Left renal cortex interstitium (tissue), 4 donors: ENCODE data around the gene BBS7. TPM values are rescaled to one million over a fixed set of nuclear protein-coding genes. Genes with fewer than 3 reads are reported as not detected.

Source experiments
- DNase-seq, 4 donors: peaks; one replicate each; pipeline ENCODE4 v3.0.0-alpha.2; 2013; ENCODE audit warnings: low read depth in 4 of 4, low spot score in 2 of 4, missing footprints in 1 of 4
- polyA plus RNA-seq, 4 donors: library from polyadenylated mRNA; unstranded; fragments of 120-200 nt; gene quantifications; one replicate each; pipeline ENCODE4 v1.2.1, GENCODE V29; 2013; ENCODE audit not compliant: insufficient read length in 4 of 4

BBS7 gene
- polyA plus RNA-seq, 4 donors = 22.8 to 28.1 (median 24.8) TPM

- no peak for DNase-seq
These were observed 74.0 kb downstream of the BBS7 start for GRCh38 chr4:121796283-121796682.

- DNase-seq = no peak
These were observed 75.6 kb downstream of the BBS7 start for GRCh38 chr4:121794505-121795188.

- DNase-seq = no peak
These were observed 77.3 kb downstream of the BBS7 start for GRCh38 chr4:121792966-121793365.

- DNase-seq = no peak
These were observed 78.8 kb downstream of the BBS7 start for GRCh38 chr4:121791481-121791880.

- no peak for DNase-seq
These were observed 79.3 kb downstream of the BBS7 start for GRCh38 chr4:121790976-121791375.

GRCh38 chr4:121789960-121790829 is 80.1 kb downstream of the BBS7 start:
- DNase-seq = no peak

GRCh38 chr4:121789455-121789854 is 80.8 kb downstream of the BBS7 start:
- DNase-seq = no peak

- no peak for DNase-seq
These were observed 81.4 kb downstream of the BBS7 start for GRCh38 chr4:121788896-121789295.

GRCh38 chr4:121786221-121786620 is 84.1 kb downstream of the BBS7 start:
- no peak for DNase-seq

- DNase-seq = no peak
These were observed 84.8 kb downstream of the BBS7 start for GRCh38 chr4:121785479-121785878.

GRCh38 chr4:121784975-121785374 is 85.3 kb downstream of the BBS7 start:
- DNase-seq = no peak

- no peak for DNase-seq
These were observed 85.9 kb downstream of the BBS7 start for GRCh38 chr4:121784401-121784800.

GRCh38 chr4:121783210-121783609 is 87.1 kb downstream of the BBS7 start:
- no peak for DNase-seq

GRCh38 chr4:121778991-121779628 is 91.2 kb downstream of the BBS7 start:
- no peak for DNase-seq

GRCh38 chr4:121777625-121778024 is 92.6 kb downstream of the BBS7 start:
- no peak for DNase-seq

GRCh38 chr4:121776610-121777401 is 93.5 kb downstream of the BBS7 start:
- no peak for DNase-seq

Other genes starting within 250 kb of the BBS7 start
- 100 to 1,000 TPM; 347 to 457 (median 400) TPM for gene ANXA5, start 173.5 kb downstream of the BBS7 start, polyA plus RNA-seq
- gene SMIM43, start 105.3 kb downstream of the BBS7 start, polyA plus RNA-seq = under 1 TPM; 0.58 to 0.88 (median 0.68) TPM
- gene EXOSC9, start 69.2 kb downstream of the BBS7 start, polyA plus RNA-seq = 10 to 100 TPM; 48.4 to 60.3 (median 51.9) TPM
- 10 to 100 TPM; 33.1 to 36.0 (median 34.9) TPM for gene CCNA2, start 46.6 kb downstream of the BBS7 start, polyA plus RNA-seq
- 1 to 10 TPM; 1.0 to 1.3 (median 1.1) TPM for gene TRPC3, start 81.6 kb upstream of the BBS7 start, polyA plus RNA-seq